GM23338 (cell line): ENCODE results near the gene CFHR1. TPM values are rescaled to one million over a fixed set of nuclear protein-coding genes. Genes with fewer than 3 reads are reported as not detected.

Source experiments
- polyA plus RNA-seq: library from polyadenylated mRNA; unstranded; fragments of >200 nt; fragmentation: Nextera tagmentation; extraction: Ambion mirVana; gene quantifications from 2 replicates; pipeline ENCODE4 v1.2.1, GENCODE V29; 2016
- total RNA-seq: library from RNA; depleted of rRNA; stranded (reverse); fragments of >200 nt; shearing (Covaris generic); gene quantifications from 2 replicates; pipeline ENCODE4 v1.2.3, GENCODE V29; 2014; rRNA removed

Gene CFHR1
- total and polyA plus RNA-seq, 2 experiments from 2014 or later, result not detected

Other genes with a start within 250 kb of the CFHR1 start
- gene KCNT2, start 211.3 kb upstream of the CFHR1 start, total RNA-seq, result 10.1 and 13.4 TPM in 2 replicates
- 3.5 and 5.4 TPM in 2 replicates for gene KCNT2, start 211.3 kb upstream of the CFHR1 start, polyA plus RNA-seq
- gene CFH, start 167.7 kb upstream of the CFHR1 start, total RNA-seq, result not detected in 2 replicates
- gene CFH, start 167.7 kb upstream of the CFHR1 start, polyA plus RNA-seq, result not detected in 2 replicates
- 0.17 and 2.0 TPM in 2 replicates for gene CFHR3, start 44.9 kb upstream of the CFHR1 start, total RNA-seq
- gene CFHR3, start 44.9 kb upstream of the CFHR1 start, polyA plus RNA-seq, result 1.4 and 2.2 TPM in 2 replicates
- gene CFHR4, start 68.3 kb downstream of the CFHR1 start, total RNA-seq, result not detected in 2 replicates
- gene CFHR4, start 68.3 kb downstream of the CFHR1 start, polyA plus RNA-seq, result not detected in 2 replicates
- not detected in 2 replicates for gene CFHR2, start 124.0 kb downstream of the CFHR1 start, total RNA-seq
- gene CFHR2, start 124.0 kb downstream of the CFHR1 start, polyA plus RNA-seq, result not detected in 2 replicates
- not detected in 2 replicates for gene CFHR5, start 157.8 kb downstream of the CFHR1 start, total RNA-seq
- not detected in 2 replicates for gene CFHR5, start 157.8 kb downstream of the CFHR1 start, polyA plus RNA-seq
- not detected in 2 replicates for gene F13B, start 247.5 kb downstream of the CFHR1 start, total RNA-seq
- gene F13B, start 247.5 kb downstream of the CFHR1 start, polyA plus RNA-seq, result not detected in 2 replicates